M059J (cell line): ENCODE measurements around the gene RNGTT. TPM values are rescaled to one million over a fixed set of nuclear protein-coding genes. Genes with fewer than 3 reads are reported as not detected.
"Not testable (repeated sequence)": the region's sequence is repeated elsewhere in the genome, so short reads cannot be mapped to it uniquely, and the experiment has no call there.

Source experiments
- DNase-seq: peaks from one replicate; pipeline ENCODE4 v3.0.0-alpha.2; 2012; ENCODE audit warnings: low read depth
- total RNA-seq: library from RNA; depleted of rRNA; stranded (reverse); fragments of >200 nt; shearing (Covaris generic); gene quantifications from 2 replicates; pipeline ENCODE4 v1.2.3, GENCODE V29; 2014

RNGTT gene
- total RNA-seq, 1 experiment from 2014 or later, result 21.7 TPM

- peak; percentile 2 for DNase-seq
Measured at GRCh38 chr6:88814909-88815308, 148.5 kb downstream of the RNGTT start.

- no peak for DNase-seq
Measured at GRCh38 chr6:88813045-88813444, 150.4 kb downstream of the RNGTT start.

GRCh38 chr6:88810701-88811100 lies 152.7 kb downstream of the RNGTT start:
- DNase-seq, result no peak

GRCh38 chr6:88810089-88810488 lies 153.3 kb downstream of the RNGTT start:
- DNase-seq, result no peak

- no peak for DNase-seq
Measured at GRCh38 chr6:88808381-88808780, 155.0 kb downstream of the RNGTT start.

GRCh38 chr6:88807622-88808021 lies 155.8 kb downstream of the RNGTT start:
- no peak for DNase-seq

- no peak for DNase-seq
Measured at GRCh38 chr6:88806728-88807127, 156.7 kb downstream of the RNGTT start.

- DNase-seq, result no peak
Measured at GRCh38 chr6:88804701-88805100, 158.7 kb downstream of the RNGTT start.

GRCh38 chr6:88785478-88785877 lies 177.9 kb downstream of the RNGTT start:
- DNase-seq, result peak; percentile 9

- peak; percentile 67 for DNase-seq
Measured at GRCh38 chr6:88780714-88781389, 182.6 kb downstream of the RNGTT start.

- DNase-seq, result no peak
Measured at GRCh38 chr6:88775866-88776571, 187.4 kb downstream of the RNGTT start.

- not testable (repeated sequence) for DNase-seq
Measured at GRCh38 chr6:88768114-88768513, 195.3 kb downstream of the RNGTT start.

- DNase-seq, result no peak
Measured at GRCh38 chr6:88764081-88764480, 199.3 kb downstream of the RNGTT start.

GRCh38 chr6:88763160-88763559 lies 200.3 kb downstream of the RNGTT start:
- DNase-seq, result no peak

GRCh38 chr6:88761237-88762031 lies 202.0 kb downstream of the RNGTT start:
- no peak for DNase-seq

- DNase-seq, result no peak
Measured at GRCh38 chr6:88760091-88760490, 203.3 kb downstream of the RNGTT start.

GRCh38 chr6:88750936-88751335 lies 212.5 kb downstream of the RNGTT start:
- DNase-seq, result no peak

- DNase-seq, result no peak
Measured at GRCh38 chr6:88749849-88750248, 213.6 kb downstream of the RNGTT start.

- DNase-seq, result no peak
Measured at GRCh38 chr6:88748141-88748540, 215.3 kb downstream of the RNGTT start.

GRCh38 chr6:88741939-88742338 lies 221.5 kb downstream of the RNGTT start:
- no peak for DNase-seq

GRCh38 chr6:88741071-88741470 lies 222.3 kb downstream of the RNGTT start:
- no peak for DNase-seq

GRCh38 chr6:88734544-88734943 lies 228.9 kb downstream of the RNGTT start:
- DNase-seq, result no peak

GRCh38 chr6:88730611-88731011 lies 232.8 kb downstream of the RNGTT start:
- peak; percentile 71 for DNase-seq
